ENCODE results near the gene NOD1. TPM values are rescaled to one million over a fixed set of nuclear protein-coding genes. Genes with fewer than 3 reads are reported as not detected.

NOD1 gene
- total RNA-seq, 2 donors from 2014 or later = 3.6 to 4.6 TPM

DNA sequence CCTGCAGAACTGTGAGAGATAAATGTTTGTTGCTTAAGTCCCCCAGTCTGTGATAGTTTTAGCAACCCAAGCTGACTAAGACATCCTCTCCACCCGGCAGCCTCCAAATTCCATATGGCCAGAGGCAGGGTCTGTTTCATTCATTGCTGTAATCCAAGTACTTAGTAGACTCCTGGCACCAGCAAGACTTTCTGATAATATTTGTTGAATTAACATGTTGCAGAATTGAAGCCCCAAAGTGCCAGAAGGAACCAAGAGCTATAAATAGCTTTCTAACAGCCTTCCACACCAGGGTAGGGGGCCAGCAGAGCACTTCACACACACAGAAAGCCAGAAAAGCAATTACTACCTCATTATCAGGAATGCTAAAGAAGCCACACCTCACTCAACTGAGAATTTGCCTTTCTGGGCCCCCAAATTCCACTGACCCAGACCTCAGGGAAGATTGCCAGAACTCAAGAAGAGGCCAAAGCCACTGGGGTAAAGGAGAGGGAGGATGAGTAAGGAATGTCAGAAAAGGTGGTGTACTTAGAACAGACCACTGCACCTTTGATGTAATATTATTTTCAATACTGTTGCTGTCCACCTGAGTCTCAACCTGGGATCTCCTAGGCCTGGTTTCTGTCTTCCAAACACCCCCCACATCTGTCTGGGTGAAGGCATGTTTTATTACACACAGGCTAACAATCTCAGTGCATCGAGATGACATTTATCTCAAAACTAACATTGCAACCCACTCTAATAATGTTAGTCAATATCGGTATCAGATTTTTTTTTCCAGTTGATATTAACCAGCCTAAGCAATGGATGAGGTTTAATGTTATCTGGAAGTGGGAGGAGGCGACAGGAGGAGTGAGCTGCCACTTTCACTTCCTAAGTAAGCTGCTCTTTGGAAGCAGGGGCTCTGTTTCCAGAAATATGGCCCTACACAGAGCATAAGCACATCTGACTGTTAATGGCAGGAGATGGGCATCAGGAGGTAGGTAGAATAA is 5.5 kb downstream of the NOD1 start:
- WGBS, 2 donors = 62 to 72% methylated on average over 4 of the region's 4 CpGs
- TF ChIP-seq, protein P1, sequence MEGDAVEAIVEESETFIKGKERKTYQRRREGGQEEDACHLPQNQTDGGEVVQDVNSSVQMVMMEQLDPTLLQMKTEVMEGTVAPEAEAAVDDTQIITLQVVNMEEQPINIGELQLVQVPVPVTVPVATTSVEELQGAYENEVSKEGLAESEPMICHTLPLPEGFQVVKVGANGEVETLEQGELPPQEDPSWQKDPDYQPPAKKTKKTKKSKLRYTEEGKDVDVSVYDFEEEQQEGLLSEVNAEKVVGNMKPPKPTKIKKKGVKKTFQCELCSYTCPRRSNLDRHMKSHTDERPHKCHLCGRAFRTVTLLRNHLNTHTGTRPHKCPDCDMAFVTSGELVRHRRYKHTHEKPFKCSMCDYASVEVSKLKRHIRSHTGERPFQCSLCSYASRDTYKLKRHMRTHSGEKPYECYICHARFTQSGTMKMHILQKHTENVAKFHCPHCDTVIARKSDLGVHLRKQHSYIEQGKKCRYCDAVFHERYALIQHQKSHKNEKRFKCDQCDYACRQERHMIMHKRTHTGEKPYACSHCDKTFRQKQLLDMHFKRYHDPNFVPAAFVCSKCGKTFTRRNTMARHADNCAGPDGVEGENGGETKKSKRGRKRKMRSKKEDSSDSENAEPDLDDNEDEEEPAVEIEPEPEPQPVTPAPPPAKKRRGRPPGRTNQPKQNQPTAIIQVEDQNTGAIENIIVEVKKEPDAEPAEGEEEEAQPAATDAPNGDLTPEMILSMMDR (IDR thresholded peaks at IDR 0.05) = no peak
- H3K9me3 ChIP-seq = no peaks in the 10 kb centered on the region
- no peaks in the 10 kb centered on the region for H3K36me3 ChIP-seq (replicated peaks in 1 of 2; ENCODE audit: insufficient read depth in 1 of 2, low read depth in 2 of 2)
- intact Hi-C loops (cut with DNase I) = no loop called here
- no peak for ATAC-seq
- H3K27ac ChIP-seq = no peak overlapping the region
- peaks cover 59% of the 10 kb centered on the region for H3K4me1 ChIP-seq
- no peak for DNase-seq
- no peaks in the 10 kb centered on the region for H3K27me3 ChIP-seq
- no peak overlapping the region for H3K4me3 ChIP-seq

DNA sequence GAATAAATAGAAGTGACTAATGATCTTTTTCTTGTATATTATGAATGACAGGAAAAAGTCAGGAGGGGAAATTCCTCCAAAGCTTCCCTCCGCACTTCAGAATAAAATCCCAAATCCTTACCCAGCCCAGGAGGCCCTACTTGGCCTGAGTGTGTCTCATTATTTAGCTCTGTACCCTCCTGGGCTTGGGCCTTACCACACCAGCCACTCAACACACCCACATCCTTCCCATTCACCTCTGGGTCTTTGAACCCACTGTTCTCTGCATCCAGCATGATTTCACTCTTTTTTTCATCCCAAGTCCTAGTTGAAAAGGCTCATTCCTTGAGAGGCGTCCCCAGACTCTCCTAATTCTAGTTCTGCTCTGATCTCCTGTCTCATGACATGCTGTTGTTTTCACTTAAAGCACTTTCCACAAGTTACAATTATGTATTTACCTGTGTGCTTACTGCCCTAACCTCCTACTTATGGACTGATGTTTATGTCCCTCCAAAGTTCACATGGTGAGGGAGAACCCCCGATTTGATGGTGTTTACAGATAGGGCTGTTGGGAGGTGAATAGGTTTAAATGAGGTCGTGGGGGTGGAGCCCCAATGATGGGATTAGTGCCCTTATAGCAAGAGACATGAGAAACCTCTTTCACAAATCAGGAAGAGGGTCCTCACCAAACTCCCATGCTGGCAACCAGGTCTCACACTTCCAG is 6.4 kb downstream of the NOD1 start:
- no peaks in the 10 kb centered on the region for H3K27me3 ChIP-seq
- H3K4me1 ChIP-seq = peaks cover 50% of the 10 kb centered on the region
- no peak for DNase-seq
- H3K4me3 ChIP-seq = no peak overlapping the region
- H3K27ac ChIP-seq = peak overlapping the region in 1 of 4 donors; percentile 57
- no peaks in the 10 kb centered on the region for H3K9me3 ChIP-seq
- intact Hi-C loops (cut with DNase I) = no loop called here
- H3K36me3 ChIP-seq (replicated peaks in 1 of 2; ENCODE audit: insufficient read depth in 1 of 2, low read depth in 2 of 2) = no peaks in the 10 kb centered on the region
- WGBS, 2 donors = 78 to 91% methylated on average over 4 of the region's 4 CpGs
- no peak for TF ChIP-seq POLR2A (IDR thresholded peaks at IDR 0.05)
- TF ChIP-seq, protein P1 (IDR thresholded peaks at IDR 0.05) = no peak
- ATAC-seq = no peak

DNA sequence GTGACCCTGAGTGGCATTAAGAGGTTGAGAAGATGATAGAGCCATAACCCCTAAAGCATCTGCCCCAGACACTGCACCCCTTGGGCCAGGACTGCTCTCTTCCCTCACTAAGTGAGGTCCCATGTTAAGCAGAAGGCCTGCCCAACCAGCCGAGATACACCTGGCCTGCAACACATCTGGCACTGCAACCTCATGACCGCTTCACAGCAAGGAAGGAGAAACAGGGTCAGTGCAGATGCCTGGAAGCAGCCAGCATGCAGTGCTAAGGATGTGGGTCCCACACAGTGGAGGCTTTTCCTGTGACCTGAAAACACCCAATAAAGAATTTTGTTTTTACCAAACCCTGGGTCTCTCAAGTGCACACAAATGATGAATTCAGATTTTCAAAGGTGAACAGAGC is 7.4 kb downstream of the NOD1 start:
- 69 to 75% methylated on average over 2 of the region's 2 CpGs for WGBS, 2 donors
- TF ChIP-seq POLR2A (IDR thresholded peaks at IDR 0.05) = no peak
- TF ChIP-seq, protein P1 (IDR thresholded peaks at IDR 0.05) = no peak
- Histone ChIP-seq H3K27ac (peak overlapping the region; percentile 25 to 59 (median 51)), H3K36me3 (replicated peaks in 1 of 2; ENCODE audit: insufficient read depth in 1 of 2, low read depth in 2 of 2) (no peaks in the 10 kb centered on the region), H3K4me1 (peaks cover 40% of the 10 kb centered on the region), H3K27me3 (no peaks in the 10 kb centered on the region), H3K4me3 (no peak overlapping the region), H3K9me3 (no peaks in the 10 kb centered on the region)
- intact Hi-C loops (cut with DNase I) = no loop called here
- DNase-seq (no peak), ATAC-seq (peak; percentile 4)

- peak; percentile 36 for ATAC-seq
- peaks cover 36% of the 10 kb centered on the region for H3K4me1 ChIP-seq
- 35 to 46% methylated on average over 6 of the region's 6 CpGs for WGBS, 2 donors
- intact Hi-C loops (cut with DNase I) = no loop called here
- no peaks in the 10 kb centered on the region for H3K36me3 ChIP-seq (replicated peaks in 1 of 2; ENCODE audit: insufficient read depth in 1 of 2, low read depth in 2 of 2)
- peak overlapping the region in 3 of 4 donors; percentile 45 to 59 (median 57) for H3K27ac ChIP-seq
- H3K9me3 ChIP-seq = no peaks in the 10 kb centered on the region
- H3K4me3 ChIP-seq = no peak overlapping the region
- H3K27me3 ChIP-seq = no peaks in the 10 kb centered on the region
- no peak for TF ChIP-seq POLR2A (IDR thresholded peaks at IDR 0.05)
- TF ChIP-seq, protein P1 (IDR thresholded peaks at IDR 0.05) = no peak
- peak in 3 of 4 donors; percentile 32 to 53 (median 40) for DNase-seq
These were observed 7.8 kb downstream of the NOD1 start for GRCh38 chr7:30470771-30471170.
